Measurements from ENCODE around the gene BNC2.

Gene BNC2

DNA sequence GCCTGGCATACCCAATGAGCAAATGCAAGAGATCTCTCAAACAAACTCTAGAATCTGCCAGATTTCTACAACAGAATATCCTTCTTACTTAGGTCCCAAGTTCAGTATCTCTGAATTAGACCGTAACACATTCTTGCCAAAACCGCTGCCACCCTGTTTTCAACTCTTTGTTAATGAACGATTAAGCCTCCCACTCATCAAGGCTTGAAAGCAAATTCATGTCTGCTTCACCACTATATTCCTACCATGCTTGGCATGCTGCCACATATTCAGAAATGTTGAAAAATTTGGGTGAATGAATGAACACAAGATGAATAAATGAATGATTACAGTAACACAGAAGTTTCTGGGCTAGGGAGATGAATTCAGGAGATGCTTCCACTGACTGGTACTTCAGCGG lies 119.9 kb downstream of the BNC2 start (continued):
- TF ChIP-seq, protein P1, sequence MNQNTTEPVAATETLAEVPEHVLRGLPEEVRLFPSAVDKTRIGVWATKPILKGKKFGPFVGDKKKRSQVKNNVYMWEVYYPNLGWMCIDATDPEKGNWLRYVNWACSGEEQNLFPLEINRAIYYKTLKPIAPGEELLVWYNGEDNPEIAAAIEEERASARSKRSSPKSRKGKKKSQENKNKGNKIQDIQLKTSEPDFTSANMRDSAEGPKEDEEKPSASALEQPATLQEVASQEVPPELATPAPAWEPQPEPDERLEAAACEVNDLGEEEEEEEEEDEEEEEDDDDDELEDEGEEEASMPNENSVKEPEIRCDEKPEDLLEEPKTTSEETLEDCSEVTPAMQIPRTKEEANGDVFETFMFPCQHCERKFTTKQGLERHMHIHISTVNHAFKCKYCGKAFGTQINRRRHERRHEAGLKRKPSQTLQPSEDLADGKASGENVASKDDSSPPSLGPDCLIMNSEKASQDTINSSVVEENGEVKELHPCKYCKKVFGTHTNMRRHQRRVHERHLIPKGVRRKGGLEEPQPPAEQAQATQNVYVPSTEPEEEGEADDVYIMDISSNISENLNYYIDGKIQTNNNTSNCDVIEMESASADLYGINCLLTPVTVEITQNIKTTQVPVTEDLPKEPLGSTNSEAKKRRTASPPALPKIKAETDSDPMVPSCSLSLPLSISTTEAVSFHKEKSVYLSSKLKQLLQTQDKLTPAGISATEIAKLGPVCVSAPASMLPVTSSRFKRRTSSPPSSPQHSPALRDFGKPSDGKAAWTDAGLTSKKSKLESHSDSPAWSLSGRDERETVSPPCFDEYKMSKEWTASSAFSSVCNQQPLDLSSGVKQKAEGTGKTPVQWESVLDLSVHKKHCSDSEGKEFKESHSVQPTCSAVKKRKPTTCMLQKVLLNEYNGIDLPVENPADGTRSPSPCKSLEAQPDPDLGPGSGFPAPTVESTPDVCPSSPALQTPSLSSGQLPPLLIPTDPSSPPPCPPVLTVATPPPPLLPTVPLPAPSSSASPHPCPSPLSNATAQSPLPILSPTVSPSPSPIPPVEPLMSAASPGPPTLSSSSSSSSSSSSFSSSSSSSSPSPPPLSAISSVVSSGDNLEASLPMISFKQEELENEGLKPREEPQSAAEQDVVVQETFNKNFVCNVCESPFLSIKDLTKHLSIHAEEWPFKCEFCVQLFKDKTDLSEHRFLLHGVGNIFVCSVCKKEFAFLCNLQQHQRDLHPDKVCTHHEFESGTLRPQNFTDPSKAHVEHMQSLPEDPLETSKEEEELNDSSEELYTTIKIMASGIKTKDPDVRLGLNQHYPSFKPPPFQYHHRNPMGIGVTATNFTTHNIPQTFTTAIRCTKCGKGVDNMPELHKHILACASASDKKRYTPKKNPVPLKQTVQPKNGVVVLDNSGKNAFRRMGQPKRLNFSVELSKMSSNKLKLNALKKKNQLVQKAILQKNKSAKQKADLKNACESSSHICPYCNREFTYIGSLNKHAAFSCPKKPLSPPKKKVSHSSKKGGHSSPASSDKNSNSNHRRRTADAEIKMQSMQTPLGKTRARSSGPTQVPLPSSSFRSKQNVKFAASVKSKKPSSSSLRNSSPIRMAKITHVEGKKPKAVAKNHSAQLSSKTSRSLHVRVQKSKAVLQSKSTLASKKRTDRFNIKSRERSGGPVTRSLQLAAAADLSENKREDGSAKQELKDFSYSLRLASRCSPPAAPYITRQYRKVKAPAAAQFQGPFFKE (tag by site-specific recombination; IDR thresholded peaks at IDR 0.05; ENCODE audit: borderline replicate concordance), result no peak
- no peak for TF ChIP-seq ZNF24 (tag by site-specific recombination; IDR thresholded peaks at IDR 0.05)
- TF ChIP-seq, protein P2, sequence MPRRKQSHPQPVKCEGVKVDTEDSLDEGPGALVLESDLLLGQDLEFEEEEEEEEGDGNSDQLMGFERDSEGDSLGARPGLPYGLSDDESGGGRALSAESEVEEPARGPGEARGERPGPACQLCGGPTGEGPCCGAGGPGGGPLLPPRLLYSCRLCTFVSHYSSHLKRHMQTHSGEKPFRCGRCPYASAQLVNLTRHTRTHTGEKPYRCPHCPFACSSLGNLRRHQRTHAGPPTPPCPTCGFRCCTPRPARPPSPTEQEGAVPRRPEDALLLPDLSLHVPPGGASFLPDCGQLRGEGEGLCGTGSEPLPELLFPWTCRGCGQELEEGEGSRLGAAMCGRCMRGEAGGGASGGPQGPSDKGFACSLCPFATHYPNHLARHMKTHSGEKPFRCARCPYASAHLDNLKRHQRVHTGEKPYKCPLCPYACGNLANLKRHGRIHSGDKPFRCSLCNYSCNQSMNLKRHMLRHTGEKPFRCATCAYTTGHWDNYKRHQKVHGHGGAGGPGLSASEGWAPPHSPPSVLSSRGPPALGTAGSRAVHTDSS (tag by site-specific recombination; IDR thresholded peaks at IDR 0.05), result no peak
- TF ChIP-seq ZNF394 (tag by site-specific recombination; IDR thresholded peaks at IDR 0.05; ENCODE audit: borderline replicate concordance), result no peak

DNA sequence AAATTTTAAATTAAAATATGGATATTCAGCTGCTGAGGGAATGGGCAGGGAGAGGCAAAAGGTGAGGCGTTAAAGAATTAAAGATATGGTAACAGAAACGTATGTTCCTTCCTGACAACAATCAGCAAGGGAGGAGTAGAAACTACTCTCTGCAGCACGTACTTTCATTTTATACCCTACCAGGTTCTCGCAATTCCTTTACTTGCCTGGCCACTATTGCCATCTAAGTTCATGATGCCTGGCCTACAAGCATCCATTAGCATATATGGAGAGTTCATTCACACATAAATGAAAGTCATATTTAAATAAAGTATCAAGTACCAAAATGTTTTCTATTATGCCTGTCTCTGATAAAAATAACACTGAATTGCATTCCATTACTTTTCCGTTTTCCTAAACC lies 125.1 kb downstream of the BNC2 start:
- CTCF ChIA-PET, result no interaction called here
- no peaks in the 10 kb centered on the region; the same call in 1 of the 2 replicates for H3K4me1 ChIP-seq (ENCODE audit: control insufficient read depth, insufficient read depth, low read length)
- H3K4me3 ChIP-seq (ENCODE audit: low read depth, low read length), result no peak overlapping the region
- POLR2A ChIA-PET, result no interaction called here
- H3K9me3 ChIP-seq (ENCODE audit: control insufficient read depth, insufficient read depth, low read depth, low read length), result no peaks in the 10 kb centered on the region
- H3K27ac ChIP-seq (ENCODE audit: extremely low read depth, low read depth, low read length), result no peak overlapping the region
- no peak for TF ChIP-seq ZNF548 (tag by site-specific recombination; IDR thresholded peaks at IDR 0.05)
- TF ChIP-seq, protein P3, sequence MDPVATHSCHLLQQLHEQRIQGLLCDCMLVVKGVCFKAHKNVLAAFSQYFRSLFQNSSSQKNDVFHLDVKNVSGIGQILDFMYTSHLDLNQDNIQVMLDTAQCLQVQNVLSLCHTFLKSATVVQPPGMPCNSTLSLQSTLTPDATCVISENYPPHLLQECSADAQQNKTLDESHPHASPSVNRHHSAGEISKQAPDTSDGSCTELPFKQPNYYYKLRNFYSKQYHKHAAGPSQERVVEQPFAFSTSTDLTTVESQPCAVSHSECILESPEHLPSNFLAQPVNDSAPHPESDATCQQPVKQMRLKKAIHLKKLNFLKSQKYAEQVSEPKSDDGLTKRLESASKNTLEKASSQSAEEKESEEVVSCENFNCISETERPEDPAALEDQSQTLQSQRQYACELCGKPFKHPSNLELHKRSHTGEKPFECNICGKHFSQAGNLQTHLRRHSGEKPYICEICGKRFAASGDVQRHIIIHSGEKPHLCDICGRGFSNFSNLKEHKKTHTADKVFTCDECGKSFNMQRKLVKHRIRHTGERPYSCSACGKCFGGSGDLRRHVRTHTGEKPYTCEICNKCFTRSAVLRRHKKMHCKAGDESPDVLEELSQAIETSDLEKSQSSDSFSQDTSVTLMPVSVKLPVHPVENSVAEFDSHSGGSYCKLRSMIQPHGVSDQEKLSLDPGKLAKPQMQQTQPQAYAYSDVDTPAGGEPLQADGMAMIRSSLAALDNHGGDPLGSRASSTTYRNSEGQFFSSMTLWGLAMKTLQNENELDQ (tag by site-specific recombination; IDR thresholded peaks at IDR 0.05; ENCODE audit: low read depth), result no peak
- no peak for TF ChIP-seq ZNF555 (tag by site-specific recombination; conservative IDR thresholded peaks at IDR 0.05)
- TF ChIP-seq WT1 (tag by site-specific recombination; IDR thresholded peaks at IDR 0.05), result no peak
- no peak for TF ChIP-seq ZNF16 (tag by site-specific recombination; IDR thresholded peaks at IDR 0.05; ENCODE audit: low read depth)
- TF ChIP-seq, protein P4, sequence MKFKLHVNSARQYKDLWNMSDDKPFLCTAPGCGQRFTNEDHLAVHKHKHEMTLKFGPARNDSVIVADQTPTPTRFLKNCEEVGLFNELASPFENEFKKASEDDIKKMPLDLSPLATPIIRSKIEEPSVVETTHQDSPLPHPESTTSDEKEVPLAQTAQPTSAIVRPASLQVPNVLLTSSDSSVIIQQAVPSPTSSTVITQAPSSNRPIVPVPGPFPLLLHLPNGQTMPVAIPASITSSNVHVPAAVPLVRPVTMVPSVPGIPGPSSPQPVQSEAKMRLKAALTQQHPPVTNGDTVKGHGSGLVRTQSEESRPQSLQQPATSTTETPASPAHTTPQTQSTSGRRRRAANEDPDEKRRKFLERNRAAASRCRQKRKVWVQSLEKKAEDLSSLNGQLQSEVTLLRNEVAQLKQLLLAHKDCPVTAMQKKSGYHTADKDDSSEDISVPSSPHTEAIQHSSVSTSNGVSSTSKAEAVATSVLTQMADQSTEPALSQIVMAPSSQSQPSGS (tag by site-specific recombination; IDR thresholded peaks at IDR 0.05; ENCODE audit: low read depth), result no peak
- no peak for TF ChIP-seq ZNF10 (tag by site-specific recombination; IDR thresholded peaks at IDR 0.05)
- no peak for TF ChIP-seq ZNF202 (tag by site-specific recombination; IDR thresholded peaks at IDR 0.05; ENCODE audit: borderline replicate concordance)
- TF ChIP-seq ZNF248 (tag by site-specific recombination; IDR thresholded peaks at IDR 0.05), result no peak
- no peak for TF ChIP-seq ZNF596 (tag by site-specific recombination; IDR thresholded peaks at IDR 0.05)
- TF ChIP-seq, protein P5, sequence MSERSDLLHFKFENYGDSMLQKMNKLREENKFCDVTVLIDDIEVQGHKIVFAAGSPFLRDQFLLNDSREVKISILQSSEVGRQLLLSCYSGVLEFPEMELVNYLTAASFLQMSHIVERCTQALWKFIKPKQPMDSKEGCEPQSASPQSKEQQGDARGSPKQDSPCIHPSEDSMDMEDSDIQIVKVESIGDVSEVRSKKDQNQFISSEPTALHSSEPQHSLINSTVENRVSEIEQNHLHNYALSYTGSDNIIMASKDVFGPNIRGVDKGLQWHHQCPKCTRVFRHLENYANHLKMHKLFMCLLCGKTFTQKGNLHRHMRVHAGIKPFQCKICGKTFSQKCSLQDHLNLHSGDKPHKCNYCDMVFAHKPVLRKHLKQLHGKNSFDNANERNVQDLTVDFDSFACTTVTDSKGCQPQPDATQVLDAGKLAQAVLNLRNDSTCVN (tag by site-specific recombination; optimal IDR thresholded peaks at IDR 0.05), result no peak
- TF ChIP-seq ZNF629 (tag by site-specific recombination; IDR thresholded peaks at IDR 0.05), result no peak
- no peak for TF ChIP-seq ZFP41 (tag by site-specific recombination; IDR thresholded peaks at IDR 0.05; ENCODE audit: borderline replicate concordance)
- no peak for TF ChIP-seq KLF8 (tag by site-specific recombination; IDR thresholded peaks at IDR 0.05)
- TF ChIP-seq ZNF701 (tag by site-specific recombination; IDR thresholded peaks at IDR 0.05), result no peak
- TF ChIP-seq, protein P6, sequence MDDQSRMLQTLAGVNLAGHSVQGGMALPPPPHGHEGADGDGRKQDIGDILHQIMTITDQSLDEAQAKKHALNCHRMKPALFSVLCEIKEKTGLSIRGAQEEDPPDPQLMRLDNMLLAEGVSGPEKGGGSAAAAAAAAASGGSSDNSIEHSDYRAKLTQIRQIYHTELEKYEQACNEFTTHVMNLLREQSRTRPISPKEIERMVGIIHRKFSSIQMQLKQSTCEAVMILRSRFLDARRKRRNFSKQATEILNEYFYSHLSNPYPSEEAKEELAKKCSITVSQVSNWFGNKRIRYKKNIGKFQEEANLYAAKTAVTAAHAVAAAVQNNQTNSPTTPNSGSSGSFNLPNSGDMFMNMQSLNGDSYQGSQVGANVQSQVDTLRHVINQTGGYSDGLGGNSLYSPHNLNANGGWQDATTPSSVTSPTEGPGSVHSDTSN (CRISPR knock-in tag; IDR thresholded peaks at IDR 0.05), result no peak
- no peak for TF ChIP-seq RBAK (tag by site-specific recombination; IDR thresholded peaks at IDR 0.05)
- H3K36me3 ChIP-seq (ENCODE audit: control insufficient read depth in 2 of 2, insufficient read depth in 1 of 2, low read length in 2 of 2), result no peaks in the 10 kb centered on the region

Data from HEK293 (cell line).